OCI-LY1 (cell line): ENCODE results near the gene CXCL3.

ENCODE experiments used
- H2AFZ ChIP-seq: fragments of 200-600 bp; sonication (generic), shearing (Covaris generic); 2 replicates; pipeline ENCODE4 v1.6.0; 2014; ENCODE audit warnings: antibody characterized with exemption, mild to moderate bottlenecking, low read length
- H3F3A ChIP-seq: fragments of 200-600 bp; sonication (generic), shearing (Covaris generic); 2 replicates; pipeline ENCODE4 v1.6.0; 2014; ENCODE audit warnings: mild to moderate bottlenecking, antibody characterized with exemption, low read length, moderate library complexity; ENCODE audit not compliant: insufficient read depth
- H3K27ac ChIP-seq: fragments of 200-600 bp; sonication (generic); 2 replicates; pipeline ENCODE4 v1.5.1; 2014; ENCODE audit warnings: low read length, mixed run types, mild to moderate bottlenecking, low read depth; ENCODE audit not compliant: poor library complexity, severe bottlenecking
- H3K27me3 ChIP-seq: fragments of 200-600 bp; sonication (generic); 2 replicates; pipeline ENCODE4 v1.6.0; 2014; ENCODE audit warnings: antibody characterized with exemption, mild to moderate bottlenecking, low read length, moderate library complexity; ENCODE audit not compliant: insufficient read depth
- H3K36me3 ChIP-seq: fragments of 200-600 bp; sonication (generic); 2 replicates; pipeline ENCODE4 v1.6.1; 2014; ENCODE audit warnings: mild to moderate bottlenecking, antibody characterized with exemption, low read length, moderate library complexity, mixed read lengths; ENCODE audit not compliant: insufficient read depth
- H3K4me1 ChIP-seq: fragments of 200-600 bp; sonication (generic); 2 replicates; pipeline ENCODE4 v1.5.1; 2014; ENCODE audit warnings: mild to moderate bottlenecking, low read length, moderate library complexity; ENCODE audit not compliant: insufficient read depth, severe bottlenecking
- H3K4me2 ChIP-seq: fragments of 200-600 bp; sonication (generic), shearing (Covaris generic); 2 replicates; pipeline ENCODE4 v1.6.1; 2014; ENCODE audit warnings: low read length
- H3K4me3 ChIP-seq: fragments of 200-600 bp; sonication (generic); 2 replicates; pipeline ENCODE4 v1.5.1; 2014; ENCODE audit warnings: low read length, low read depth, mild to moderate bottlenecking, mixed read lengths; ENCODE audit not compliant: poor library complexity, severe bottlenecking
- H3K79me2 ChIP-seq: fragments of 200-600 bp; shearing (Covaris generic); 2 replicates; pipeline ENCODE4 v1.6.1; 2016; ENCODE audit warnings: mixed run types, low read length, mixed read lengths; ENCODE audit not compliant: insufficient read depth
- H3K9ac ChIP-seq: fragments of 200-600 bp; sonication (generic), shearing (Covaris generic); 2 replicates; pipeline ENCODE4 v1.6.1; 2014; ENCODE audit warnings: mild to moderate bottlenecking, low read length, mixed read lengths
- H3K9me2 ChIP-seq: fragments of 200-600 bp; sonication (generic), shearing (Covaris generic); 2 replicates; pipeline ENCODE4 v1.6.1; 2014; ENCODE audit warnings: low read depth, mild to moderate bottlenecking, low read length, mixed read lengths
- H3K9me3 ChIP-seq: fragments of 200-600 bp; shearing (Covaris generic); 2 replicates; pipeline ENCODE4 v1.6.1; 2014; ENCODE audit warnings: low read length, mixed read lengths
- H4K20me1 ChIP-seq: fragments of 200-600 bp; sonication (generic), shearing (Covaris generic); 2 replicates; pipeline ENCODE4 v1.6.0; 2016; ENCODE audit warnings: mild to moderate bottlenecking, low read length; ENCODE audit not compliant: insufficient read depth
- EZH2 ChIP-seq: fragments of 200-600 bp; sonication (generic), shearing (Covaris generic); IDR thresholded peaks from 2 replicates; pipeline ENCODE4 v1.8.0; 2017; ENCODE audit warnings: borderline replicate concordance, mixed run types, mild to moderate bottlenecking, antibody characterized with exemption, low read length, moderate library complexity, mixed read lengths
- TF ChIP-seq, protein P1 (sequence below): fragments of 200-600 bp; sonication (generic), shearing (Covaris generic); IDR thresholded peaks from 2 replicates; pipeline ENCODE4 v1.5.1; 2017; ENCODE audit warnings: mild to moderate bottlenecking, antibody characterized with exemption, low read length, moderate library complexity, mixed read lengths

CXCL3 gene

GRCh38 chr4:74058048-74058651, 19.7 kb upstream of the CXCL3 start:
- H2AFZ ChIP-seq = no peak overlapping the region
- H3K4me1 ChIP-seq = no peaks in the 10 kb centered on the region
- TF ChIP-seq EZH2 = no peak
- TF ChIP-seq, protein P1, sequence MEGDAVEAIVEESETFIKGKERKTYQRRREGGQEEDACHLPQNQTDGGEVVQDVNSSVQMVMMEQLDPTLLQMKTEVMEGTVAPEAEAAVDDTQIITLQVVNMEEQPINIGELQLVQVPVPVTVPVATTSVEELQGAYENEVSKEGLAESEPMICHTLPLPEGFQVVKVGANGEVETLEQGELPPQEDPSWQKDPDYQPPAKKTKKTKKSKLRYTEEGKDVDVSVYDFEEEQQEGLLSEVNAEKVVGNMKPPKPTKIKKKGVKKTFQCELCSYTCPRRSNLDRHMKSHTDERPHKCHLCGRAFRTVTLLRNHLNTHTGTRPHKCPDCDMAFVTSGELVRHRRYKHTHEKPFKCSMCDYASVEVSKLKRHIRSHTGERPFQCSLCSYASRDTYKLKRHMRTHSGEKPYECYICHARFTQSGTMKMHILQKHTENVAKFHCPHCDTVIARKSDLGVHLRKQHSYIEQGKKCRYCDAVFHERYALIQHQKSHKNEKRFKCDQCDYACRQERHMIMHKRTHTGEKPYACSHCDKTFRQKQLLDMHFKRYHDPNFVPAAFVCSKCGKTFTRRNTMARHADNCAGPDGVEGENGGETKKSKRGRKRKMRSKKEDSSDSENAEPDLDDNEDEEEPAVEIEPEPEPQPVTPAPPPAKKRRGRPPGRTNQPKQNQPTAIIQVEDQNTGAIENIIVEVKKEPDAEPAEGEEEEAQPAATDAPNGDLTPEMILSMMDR = no peak
- H3K27me3 ChIP-seq = no peaks in the 10 kb centered on the region
- H3K9ac ChIP-seq = no peak overlapping the region
- no peaks in the 10 kb centered on the region for H3K9me2 ChIP-seq
- H3K79me2 ChIP-seq = no peaks in the 10 kb centered on the region
- H4K20me1 ChIP-seq = no peaks in the 10 kb centered on the region
- no peaks in the 10 kb centered on the region for H3K9me3 ChIP-seq
- H3K27ac ChIP-seq = no peak overlapping the region
- no peaks in the 10 kb centered on the region for H3K36me3 ChIP-seq
- H3F3A ChIP-seq = no peaks in the 10 kb centered on the region
- no peak overlapping the region for H3K4me2 ChIP-seq
- no peak overlapping the region for H3K4me3 ChIP-seq

DNA sequence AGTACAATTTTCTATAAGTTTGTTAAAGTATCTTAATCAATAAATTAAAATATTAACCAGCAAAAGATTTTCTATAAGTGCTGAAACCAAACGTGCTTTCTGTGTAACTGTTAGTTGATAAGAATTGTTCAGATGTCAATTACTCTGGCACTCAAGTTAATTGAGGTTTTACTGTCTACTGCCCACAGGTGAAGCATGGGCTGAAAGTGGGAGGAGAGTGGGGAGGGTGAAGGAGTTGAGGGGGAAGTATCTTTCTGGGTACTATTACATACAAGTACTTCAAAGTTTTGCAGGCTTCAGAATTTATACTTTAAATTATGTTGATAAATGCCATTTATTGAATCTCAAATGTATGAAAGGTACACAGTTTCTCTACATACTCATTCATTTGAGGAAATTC, 19.1 kb upstream of the CXCL3 start:
- H3K79me2 ChIP-seq = no peaks in the 10 kb centered on the region
- no peaks in the 10 kb centered on the region for H3K4me1 ChIP-seq
- H3K4me2 ChIP-seq = no peak overlapping the region
- no peak overlapping the region for H3K4me3 ChIP-seq
- H3K27me3 ChIP-seq = no peaks in the 10 kb centered on the region
- no peaks in the 10 kb centered on the region for H3F3A ChIP-seq
- H3K9ac ChIP-seq = no peak overlapping the region
- H3K27ac ChIP-seq = no peak overlapping the region
- H3K9me3 ChIP-seq = no peaks in the 10 kb centered on the region
- no peak for TF ChIP-seq EZH2
- TF ChIP-seq, protein P1 = no peak
- no peaks in the 10 kb centered on the region for H3K36me3 ChIP-seq
- no peaks in the 10 kb centered on the region for H4K20me1 ChIP-seq
- H2AFZ ChIP-seq = no peak overlapping the region
- H3K9me2 ChIP-seq = no peaks in the 10 kb centered on the region

GRCh38 chr4:74056858-74057562, 18.5 kb upstream of the CXCL3 start:
- no peaks in the 10 kb centered on the region for H3K9me2 ChIP-seq
- H4K20me1 ChIP-seq = no peaks in the 10 kb centered on the region
- no peaks in the 10 kb centered on the region for H3K79me2 ChIP-seq
- no peaks in the 10 kb centered on the region for H3F3A ChIP-seq
- no peaks in the 10 kb centered on the region for H3K27me3 ChIP-seq
- no peaks in the 10 kb centered on the region for H3K9me3 ChIP-seq
- H3K4me3 ChIP-seq = no peak overlapping the region
- H3K9ac ChIP-seq = no peak overlapping the region
- H3K27ac ChIP-seq = no peak overlapping the region
- no peaks in the 10 kb centered on the region for H3K4me1 ChIP-seq
- H3K36me3 ChIP-seq = no peaks in the 10 kb centered on the region
- H2AFZ ChIP-seq = no peak overlapping the region
- TF ChIP-seq, protein P1 = no peak
- no peak for TF ChIP-seq EZH2
- no peak overlapping the region for H3K4me2 ChIP-seq
